Measurements from ENCODE around the gene TNC. TPM values are rescaled to one million over a fixed set of nuclear protein-coding genes. Genes with fewer than 3 reads are reported as not detected.

Gene TNC
- total RNA-seq, 2 donors from 2014 or later: 35.4 to 92.5 TPM

DNA sequence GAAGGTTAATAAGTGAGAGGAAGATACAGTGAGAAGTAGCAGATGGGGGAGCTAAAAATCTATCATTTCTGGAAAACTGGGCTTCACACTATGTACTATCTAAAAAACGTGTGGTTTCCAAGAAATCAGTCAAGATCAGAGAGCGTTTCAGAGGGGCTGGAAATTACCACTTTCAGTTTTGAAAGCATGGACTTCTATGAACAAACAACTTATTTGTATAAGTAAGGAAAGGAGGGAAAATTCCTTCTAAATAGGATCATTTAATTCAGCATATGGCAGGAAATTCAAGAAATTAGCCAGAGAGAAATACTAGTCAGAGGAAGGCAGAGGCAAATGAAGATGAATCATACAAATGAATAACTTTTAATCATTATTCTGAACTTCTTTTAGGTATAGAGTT is 11.3 kb downstream of the TNC start:
- Histone ChIP-seq H3K27me3 (replicated peaks; ENCODE audit: insufficient read depth) (no peaks in the 10 kb centered on the region), H3K36me3 (no peaks in the 10 kb centered on the region), H3K4me1 (replicated peaks) (no peaks in the 10 kb centered on the region), H3K27ac (peak overlapping the region; percentile 34 to 41), H3K4me3 (no peak overlapping the region), H3K9me3 (no peaks in the 10 kb centered on the region)
- TF ChIP-seq CTCF (IDR thresholded peaks at IDR 0.05): no peak
- TF ChIP-seq POLR2A (IDR thresholded peaks at IDR 0.05): no peak
- no peak for TF ChIP-seq POLR2AphosphoS5 (IDR thresholded peaks at IDR 0.05)
- DNase-seq (ENCODE audit: low spot score): no peak
- WGBS: 24% methylated on average over 2 of the region's 2 CpGs
- intact Hi-C loops (cut with DNase I): no loop called here

- peak; percentile 11 for DNase-seq (ENCODE audit: low spot score)
- TF ChIP-seq POLR2A (IDR thresholded peaks at IDR 0.05) (no peak), CTCF (IDR thresholded peaks at IDR 0.05) (no peak), POLR2AphosphoS5 (IDR thresholded peaks at IDR 0.05) (peak; percentile 61)
- intact Hi-C loops (cut with DNase I): no loop called here
- Histone ChIP-seq H3K36me3 (no peaks in the 10 kb centered on the region), H3K4me3 (no peak overlapping the region), H3K27me3 (replicated peaks; ENCODE audit: insufficient read depth) (no peaks in the 10 kb centered on the region), H3K9me3 (no peaks in the 10 kb centered on the region), H3K27ac (peak overlapping the region in 1 of 2 donors; percentile 41), H3K4me1 (replicated peaks) (no peaks in the 10 kb centered on the region)
- WGBS: 38% methylated on average over 1 of the region's 1 CpG
Measured at GRCh38 chr9:115106001-115106400, 12.0 kb downstream of the TNC start.

DNA sequence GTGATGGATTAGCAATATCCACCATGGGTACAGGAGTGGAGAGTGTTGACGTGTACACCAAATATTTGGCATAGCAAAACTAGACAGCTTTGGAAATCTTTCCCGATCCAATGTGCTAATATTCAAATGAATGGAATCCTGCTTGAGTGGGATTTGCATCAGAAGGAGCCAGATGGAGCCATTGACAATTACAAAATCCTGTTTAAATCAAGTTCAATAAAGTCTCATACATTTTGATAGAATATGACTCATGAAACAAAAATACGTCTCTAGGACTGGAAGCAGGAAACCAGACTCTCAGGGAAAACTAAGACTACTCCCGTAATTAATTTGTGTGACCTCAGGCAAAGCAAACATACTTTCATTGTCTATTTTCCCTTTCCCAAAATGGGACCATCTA is 13.0 kb downstream of the TNC start:
- H3K4me1 ChIP-seq (replicated peaks): no peaks in the 10 kb centered on the region
- no peak overlapping the region for H3K27ac ChIP-seq
- H3K4me3 ChIP-seq: no peak overlapping the region
- DNase-seq (ENCODE audit: low spot score): no peak
- H3K27me3 ChIP-seq (replicated peaks; ENCODE audit: insufficient read depth): no peaks in the 10 kb centered on the region
- 62% methylated on average over 4 of the region's 4 CpGs for WGBS
- H3K36me3 ChIP-seq: no peaks in the 10 kb centered on the region
- intact Hi-C loops (cut with DNase I): no loop called here
- H3K9me3 ChIP-seq: no peaks in the 10 kb centered on the region
- no peak for TF ChIP-seq POLR2AphosphoS5 (IDR thresholded peaks at IDR 0.05)
- no peak for TF ChIP-seq POLR2A (IDR thresholded peaks at IDR 0.05)
- TF ChIP-seq CTCF (IDR thresholded peaks at IDR 0.05): no peak

DNA sequence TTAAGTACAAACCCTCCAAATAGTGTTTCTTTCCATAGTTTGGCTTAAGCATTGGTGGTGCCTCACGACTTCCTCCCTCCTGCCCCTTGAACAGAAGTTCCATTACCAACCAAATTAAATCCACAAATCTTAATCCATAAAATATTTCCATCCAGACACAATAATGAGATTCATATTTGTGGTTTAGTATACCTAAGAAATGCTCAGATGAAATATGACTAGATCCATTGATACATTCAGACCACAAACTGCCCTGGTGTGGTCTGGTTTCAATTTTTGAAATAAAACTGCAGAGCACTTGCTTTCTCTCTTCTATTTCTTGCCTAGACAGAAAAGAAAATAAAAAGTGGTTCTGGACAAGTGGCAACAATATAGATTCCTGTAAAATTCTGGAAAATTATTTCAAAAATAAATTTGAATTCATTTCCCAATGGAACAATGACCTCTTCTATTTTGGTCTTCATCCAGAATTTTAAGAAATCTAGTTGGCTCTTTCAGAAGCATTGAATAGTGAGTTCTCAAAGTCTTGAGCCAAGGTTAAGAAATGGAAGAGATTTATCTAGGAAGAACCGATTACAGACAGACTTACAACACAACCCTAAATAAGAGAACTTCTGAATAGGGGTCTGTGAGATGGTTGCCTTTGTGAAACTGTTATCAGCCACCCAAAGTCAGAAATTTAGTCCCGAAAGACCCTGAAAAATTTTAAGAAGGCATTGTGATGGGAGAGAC is 14.0 kb downstream of the TNC start:
- Histone ChIP-seq H3K4me1 (replicated peaks) (no peaks in the 10 kb centered on the region), H3K4me3 (no peak overlapping the region), H3K27me3 (replicated peaks; ENCODE audit: insufficient read depth) (no peaks in the 10 kb centered on the region), H3K27ac (no peak overlapping the region), H3K9me3 (no peaks in the 10 kb centered on the region), H3K36me3 (no peaks in the 10 kb centered on the region)
- TF ChIP-seq POLR2A (IDR thresholded peaks at IDR 0.05): no peak
- TF ChIP-seq CTCF (IDR thresholded peaks at IDR 0.05): no peak
- no peak for TF ChIP-seq POLR2AphosphoS5 (IDR thresholded peaks at IDR 0.05)
- intact Hi-C loops (cut with DNase I): no loop called here
- DNase-seq (ENCODE audit: low spot score): no peak
- WGBS: 91% methylated on average over 3 of the region's 3 CpGs

GRCh38 chr9:115099901-115100300 is 18.1 kb downstream of the TNC start:
- TF ChIP-seq CTCF (IDR thresholded peaks at IDR 0.05): no peak
- TF ChIP-seq POLR2AphosphoS5 (IDR thresholded peaks at IDR 0.05): no peak
- no peak for TF ChIP-seq POLR2A (IDR thresholded peaks at IDR 0.05)
- no peaks in the 10 kb centered on the region for H3K4me1 ChIP-seq (replicated peaks)
- no peaks in the 10 kb centered on the region for H3K9me3 ChIP-seq
- H3K27me3 ChIP-seq (replicated peaks; ENCODE audit: insufficient read depth): no peaks in the 10 kb centered on the region
- no peak overlapping the region for H3K4me3 ChIP-seq
- no peak for DNase-seq (ENCODE audit: low spot score)
- no peak overlapping the region for H3K27ac ChIP-seq
- no peaks in the 10 kb centered on the region for H3K36me3 ChIP-seq
- 47% methylated on average over 1 of the region's 1 CpG for WGBS
- intact Hi-C loops (cut with DNase I): loop anchor here (10.0 kb wide), 1 partner anchor 95 kb away; no protein-coding TSS in a partner anchor

Data from prostate gland (tissue), 2 donors.